22Rv1 (cell line): ENCODE data around the gene FUT2.
"Not testable (repeated sequence)": the region's sequence is repeated elsewhere in the genome, so short reads cannot be mapped to it uniquely, and the experiment has no call there.

Source experiments
- CTCF ChIP-seq: fragments of 450-650 bp; IDR thresholded peaks from 2 replicates; pipeline ENCODE4 v1.5.1; 2017; ENCODE audit warnings: mild to moderate bottlenecking
- ZFX ChIP-seq: fragments of 450-650 bp; IDR thresholded peaks from 2 replicates; pipeline ENCODE4 v1.6.1; 2017; ENCODE audit warnings: antibody characterized with exemption, borderline replicate concordance

DNA sequence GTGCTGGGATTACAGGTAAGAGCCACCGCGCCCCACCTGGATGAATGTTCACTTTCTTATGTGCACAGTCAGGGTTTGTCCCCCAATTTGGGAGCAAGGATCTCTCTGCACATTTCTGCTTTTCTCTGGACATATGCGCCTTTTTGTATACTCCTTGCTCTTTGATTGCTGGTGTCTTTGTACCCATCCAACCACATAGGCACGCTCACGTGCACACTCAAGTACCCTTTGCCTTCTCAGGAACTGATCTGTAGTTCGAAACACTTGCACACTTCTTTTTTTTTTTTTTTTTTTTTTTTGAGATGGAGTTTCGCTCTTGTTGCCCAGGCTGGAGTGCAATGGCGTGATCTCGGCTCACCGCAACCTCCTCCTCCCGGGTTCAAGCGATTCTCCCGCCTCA lies 22.3 kb downstream of the FUT2 start:
- TF ChIP-seq CTCF, ZFX: not testable (repeated sequence)
